ENCODE results near the gene ETV1.

The ETV1 gene

DNA sequence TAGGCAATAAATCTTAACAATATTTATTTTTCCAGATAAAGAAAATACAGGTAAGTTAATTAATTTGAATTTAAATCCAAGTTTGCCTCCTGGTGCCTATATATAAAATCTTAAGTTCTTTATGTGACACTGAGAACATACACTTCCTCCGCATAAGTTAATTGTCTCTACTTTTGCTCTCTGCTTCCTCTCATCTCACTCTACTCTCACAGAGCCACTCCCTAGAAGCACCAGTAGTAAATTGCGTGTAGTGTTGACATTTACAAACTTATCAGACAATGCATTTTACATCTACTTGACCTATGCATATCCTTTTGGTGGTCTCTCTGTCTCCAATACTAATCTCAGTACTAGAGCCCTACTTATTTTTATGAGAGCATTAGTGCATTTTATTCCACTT is 144.5 kb downstream of the ETV1 start:
- Histone ChIP-seq H3K9me3 (ENCODE audit: low read length) (no peaks in the 10 kb centered on the region), H3K36me3 (ENCODE audit: insufficient read depth, low read length) (no peaks in the 10 kb centered on the region), H3K27ac (ENCODE audit: low read depth, low read length) (no peak overlapping the region), H3K27me3 (ENCODE audit: control insufficient read depth in 1 of 2, insufficient read depth in 2 of 2, low read length in 2 of 2) (no peaks in the 10 kb centered on the region), H3K9ac (ENCODE audit: low read length) (no peak overlapping the region), H3K4me1 (ENCODE audit: insufficient read depth, low read length) (no peaks in the 10 kb centered on the region), H3K4me3 (ENCODE audit: low read depth in 1 of 2, low read length in 2 of 2) (no peak overlapping the region)

GRCh38 chr7:13841284-13841683 is 148.2 kb downstream of the ETV1 start:
- no peaks in the 10 kb centered on the region for H3K27me3 ChIP-seq (ENCODE audit: control insufficient read depth in 1 of 2, insufficient read depth in 2 of 2, low read length in 2 of 2)
- no peaks in the 10 kb centered on the region for H3K9me3 ChIP-seq (ENCODE audit: low read length)
- no peaks in the 10 kb centered on the region for H3K36me3 ChIP-seq (ENCODE audit: insufficient read depth, low read length)
- no peaks in the 10 kb centered on the region for H3K4me1 ChIP-seq (ENCODE audit: insufficient read depth, low read length)
- H3K4me3 ChIP-seq (ENCODE audit: low read depth in 1 of 2, low read length in 2 of 2): no peak overlapping the region
- H3K9ac ChIP-seq (ENCODE audit: low read length): no peak overlapping the region
- H3K27ac ChIP-seq (ENCODE audit: low read depth, low read length): no peak overlapping the region
